HCT116 (cell line): ENCODE results near the gene ACY1. TPM values are rescaled to one million over a fixed set of nuclear protein-coding genes. Genes with fewer than 3 reads are reported as not detected.

Experiments used
- ATAC-seq: fragments of 200-7000 bp; cut with Tn5 transposase; 2 replicates; pipeline ENCODE4 v1.9.1; 2020; ENCODE audit warnings: mild to moderate bottlenecking, moderate library complexity
- BruUV-seq: library from RNA; stranded (reverse); fragments of 400-500 nt; replicated peaks from 2 replicates; lab custom pipeline; 2021; lab: Mats Ljungman, UMichigan
- CTCF ChIA-PET: fragments of 300-600 bp; sonication (Branson Sonifier 250); formaldehyde crosslinking; loops from one replicate; lab custom pipeline; 2021; ENCODE audit warnings: antibody characterized with exemption; lab: Charles Lee
- POLR2A ChIA-PET: fragments of 300-600, 350-600 bp; sonication (Branson Sonifier 250); formaldehyde crosslinking; loops from one replicate; lab custom pipeline; 2021; ENCODE audit warnings: antibody characterized with exemption; lab: Charles Lee
- RAD21 ChIA-PET, 2 experiments: fragments of 300-600 bp; sonication (Branson Sonifier 250); formaldehyde crosslinking; loops; one replicate each; lab custom pipeline; 2023; ENCODE audit warnings: low total read pairs in 2 of 2; ENCODE audit not compliant: uncharacterized antibody in 2 of 2, unreplicated experiment in 2 of 2, low non-redundant PET in 1 of 2; lab: Charles Lee
- DNase-seq: peaks from one replicate; pipeline ENCODE4 v3.0.0-alpha.2; 2010; ENCODE audit warnings: low read depth, low spot score
- H2AFZ ChIP-seq: fragments of 200-600 bp; shearing (Covaris generic), sonication (generic); 2 replicates; pipeline ENCODE4 v1.6.1; 2017; ENCODE audit warnings: low read depth, mixed run types, mixed read lengths, antibody characterized with exemption, low read length; ENCODE audit not compliant: poor library complexity, severe bottlenecking
- H3K27ac ChIP-seq: 2 replicates; pipeline ENCODE4 v1.5.1; 2012; ENCODE audit warnings: low read depth, low read length
- H3K27me3 ChIP-seq: fragments of 200-600 bp; sonication (generic); 2 replicates; pipeline ENCODE4 v1.6.1; 2016; ENCODE audit warnings: mixed run types, low read length, mixed read lengths; ENCODE audit not compliant: insufficient read depth
- H3K36me3 ChIP-seq, 2 experiments: fragments of 200-500 bp in 1 of 2; fragments of 200-600 bp in 1 of 2; sonication (Bioruptor generic) in 1 of 2; sonication (generic) in 1 of 2; 2 replicates each; pipeline versions ENCODE4 v1.5.1 to v1.6.1; 2014 to 2016; ENCODE audit warnings: low read length in 2 of 2, inconsistent platforms in 1 of 2, mixed read lengths in 1 of 2, mixed run types in 1 of 2; ENCODE audit not compliant: insufficient read depth in 2 of 2, control insufficient read depth in 1 of 2
- H3K4me1 ChIP-seq, 2 experiments: fragments of 200-600 bp in 1 of 2; sonication (generic) in 1 of 2; 2 replicates each; pipeline versions ENCODE4 v1.5.1 to v1.6.1; 2012 to 2017; ENCODE audit warnings: low read length in 2 of 2, inconsistent platforms in 1 of 2, mild to moderate bottlenecking in 1 of 2, mixed read lengths in 1 of 2, mixed run types in 1 of 2, moderate library complexity in 1 of 2; ENCODE audit not compliant: insufficient read depth in 2 of 2, control insufficient read depth in 1 of 2
- H3K4me2 ChIP-seq: fragments of 200-600 bp; sonication (generic); 2 replicates; pipeline ENCODE4 v1.6.1; 2017; ENCODE audit warnings: mixed run types, low read length, mixed read lengths
- H3K4me3 ChIP-seq, 2 experiments: fragments of 200-600 bp in 1 of 2; sonication (generic) in 1 of 2; replicated peaks in 1 of 2; 2 replicates each; pipeline ENCODE4 v1.5.1; 2011 to 2016; ENCODE audit warnings: low read length in 2 of 2, control low read depth in 1 of 2, low read depth in 1 of 2, mild to moderate bottlenecking in 1 of 2, mixed read lengths in 1 of 2, mixed run types in 1 of 2
- H3K79me2 ChIP-seq: fragments of 200-600 bp; sonication (generic); 2 replicates; pipeline ENCODE4 v1.6.1; 2017; ENCODE audit warnings: mild to moderate bottlenecking, mixed run types, low read length, moderate library complexity, mixed read lengths; ENCODE audit not compliant: insufficient read depth
- H3K9ac ChIP-seq: fragments of 200-600 bp; sonication (generic); 2 replicates; pipeline ENCODE4 v1.6.1; 2016; ENCODE audit warnings: low read length, mixed read lengths
- H3K9me2 ChIP-seq: fragments of 200-600 bp; sonication (generic), shearing (Covaris generic); 2 replicates; pipeline ENCODE4 v1.6.1; 2017; ENCODE audit warnings: mixed run types, mild to moderate bottlenecking, moderate library complexity; ENCODE audit not compliant: insufficient read depth
- H3K9me3 ChIP-seq, 2 experiments: fragments of 200-500 bp in 1 of 2; fragments of 200-600 bp in 1 of 2; sonication (Bioruptor generic) in 1 of 2; sonication (generic) in 1 of 2; 2 replicates each; pipeline ENCODE4 v1.6.1; 2014 to 2017; ENCODE audit warnings: low read length in 2 of 2, mixed read lengths in 2 of 2, inconsistent platforms in 1 of 2, low read depth in 1 of 2, mild to moderate bottlenecking in 1 of 2, mixed run types in 1 of 2, moderate library complexity in 1 of 2; ENCODE audit not compliant: control insufficient read depth in 1 of 2, insufficient read depth in 1 of 2
- H4K20me1 ChIP-seq: fragments of 200-600 bp; sonication (generic), shearing (Covaris generic); 2 replicates; pipeline ENCODE4 v1.6.1; 2017; ENCODE audit warnings: mixed run types, mild to moderate bottlenecking, moderate library complexity; ENCODE audit not compliant: insufficient read depth
- CBX3 ChIP-seq: IDR thresholded peaks from 2 replicates; pipeline ENCODE4 v1.6.1; 2012; ENCODE audit warnings: low read depth
- CEBPB ChIP-seq: IDR thresholded peaks from 2 replicates; pipeline ENCODE4 v1.6.1; 2012; ENCODE audit warnings: low read depth
- ELF1 ChIP-seq: IDR thresholded peaks from 2 replicates; pipeline ENCODE4 v1.6.1; 2012; ENCODE audit warnings: low read depth, borderline replicate concordance
- EZH2 ChIP-seq: fragments of 200-600 bp; sonication (generic); IDR thresholded peaks from 2 replicates; pipeline ENCODE4 v1.6.1; 2017; ENCODE audit warnings: antibody characterized with exemption, mixed run types
- EZH2phosphoT487 ChIP-seq: fragments of 200-600 bp; IDR thresholded peaks from 2 replicates; pipeline ENCODE4 v1.6.1; 2018; ENCODE audit warnings: antibody characterized with exemption, borderline replicate concordance
- FOSL1 ChIP-seq: IDR thresholded peaks from 2 replicates; pipeline ENCODE4 v1.6.1; 2012; ENCODE audit warnings: low read depth
- JUND ChIP-seq: IDR thresholded peaks from 2 replicates; pipeline ENCODE4 v1.6.1; 2012
- RAD21 ChIP-seq: IDR thresholded peaks from 2 replicates; pipeline ENCODE4 v1.6.1; 2012; ENCODE audit warnings: low read depth, mild to moderate bottlenecking
- SRF ChIP-seq: IDR thresholded peaks from 2 replicates; pipeline ENCODE4 v1.6.1; 2012; ENCODE audit warnings: low read depth
- ZFX ChIP-seq: fragments of 450-650 bp; IDR thresholded peaks from 2 replicates; pipeline ENCODE4 v1.6.1; 2017
- intact Hi-C: fragments of 100-400 bp; cut with micrococcal nuclease; formaldehyde crosslinking; loops from 2 replicates; pipeline ENCODE4 v1.10.0; 2022
- total RNA-seq: library from RNA; stranded (reverse); gene quantifications from one replicate; pipeline ENCODE4 v1.2.1, GENCODE V29; 2021; ENCODE audit not compliant: unreplicated experiment
- TF ChIP-seq, protein P1 (sequence below): IDR thresholded peaks from 2 replicates; pipeline ENCODE4 v1.6.1; 2012; ENCODE audit warnings: low read depth
- TF ChIP-seq, protein P2 (sequence below): IDR thresholded peaks from 2 replicates; pipeline ENCODE4 v1.6.1; 2011; ENCODE audit warnings: mild to moderate bottlenecking, low read length, moderate library complexity; ENCODE audit not compliant: insufficient replicate concordance; ENCODE audit errors: extremely low read depth

The ACY1 gene
- total RNA-seq, 1 experiment from 2014 or later, result 73.2 TPM

GRCh38 chr3:52023860-52024764, 40.8 kb downstream of the ACY1 start:
- Histone ChIP-seq H3K36me3 (no peaks in the 10 kb centered on the region), H3K4me3 (no peak overlapping the region), H3K9me2 (no peaks in the 10 kb centered on the region), H3K9me3 (no peaks in the 10 kb centered on the region), H3K4me2 (no peak overlapping the region), H2AFZ (no peak overlapping the region), H3K9ac (no peak overlapping the region), H3K27me3 (no peaks in the 10 kb centered on the region), H3K4me1 (peaks cover 9 to 31% of the 10 kb centered on the region in 2 experiments), H3K27ac (no peak overlapping the region), H3K79me2 (no peaks in the 10 kb centered on the region), H4K20me1 (no peaks in the 10 kb centered on the region)
- TF ChIP-seq CEBPB (no peak), EZH2phosphoT487 (no peak), FOSL1 (no peak), RAD21 (no peak), ZFX (no peak), ELF1 (no peak), EZH2 (no peak), SRF (no peak), JUND (no peak), CBX3 (no peak)
- TF ChIP-seq, protein P1, sequence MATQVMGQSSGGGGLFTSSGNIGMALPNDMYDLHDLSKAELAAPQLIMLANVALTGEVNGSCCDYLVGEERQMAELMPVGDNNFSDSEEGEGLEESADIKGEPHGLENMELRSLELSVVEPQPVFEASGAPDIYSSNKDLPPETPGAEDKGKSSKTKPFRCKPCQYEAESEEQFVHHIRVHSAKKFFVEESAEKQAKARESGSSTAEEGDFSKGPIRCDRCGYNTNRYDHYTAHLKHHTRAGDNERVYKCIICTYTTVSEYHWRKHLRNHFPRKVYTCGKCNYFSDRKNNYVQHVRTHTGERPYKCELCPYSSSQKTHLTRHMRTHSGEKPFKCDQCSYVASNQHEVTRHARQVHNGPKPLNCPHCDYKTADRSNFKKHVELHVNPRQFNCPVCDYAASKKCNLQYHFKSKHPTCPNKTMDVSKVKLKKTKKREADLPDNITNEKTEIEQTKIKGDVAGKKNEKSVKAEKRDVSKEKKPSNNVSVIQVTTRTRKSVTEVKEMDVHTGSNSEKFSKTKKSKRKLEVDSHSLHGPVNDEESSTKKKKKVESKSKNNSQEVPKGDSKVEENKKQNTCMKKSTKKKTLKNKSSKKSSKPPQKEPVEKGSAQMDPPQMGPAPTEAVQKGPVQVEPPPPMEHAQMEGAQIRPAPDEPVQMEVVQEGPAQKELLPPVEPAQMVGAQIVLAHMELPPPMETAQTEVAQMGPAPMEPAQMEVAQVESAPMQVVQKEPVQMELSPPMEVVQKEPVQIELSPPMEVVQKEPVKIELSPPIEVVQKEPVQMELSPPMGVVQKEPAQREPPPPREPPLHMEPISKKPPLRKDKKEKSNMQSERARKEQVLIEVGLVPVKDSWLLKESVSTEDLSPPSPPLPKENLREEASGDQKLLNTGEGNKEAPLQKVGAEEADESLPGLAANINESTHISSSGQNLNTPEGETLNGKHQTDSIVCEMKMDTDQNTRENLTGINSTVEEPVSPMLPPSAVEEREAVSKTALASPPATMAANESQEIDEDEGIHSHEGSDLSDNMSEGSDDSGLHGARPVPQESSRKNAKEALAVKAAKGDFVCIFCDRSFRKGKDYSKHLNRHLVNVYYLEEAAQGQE, result no peak
- TF ChIP-seq, protein P2, sequence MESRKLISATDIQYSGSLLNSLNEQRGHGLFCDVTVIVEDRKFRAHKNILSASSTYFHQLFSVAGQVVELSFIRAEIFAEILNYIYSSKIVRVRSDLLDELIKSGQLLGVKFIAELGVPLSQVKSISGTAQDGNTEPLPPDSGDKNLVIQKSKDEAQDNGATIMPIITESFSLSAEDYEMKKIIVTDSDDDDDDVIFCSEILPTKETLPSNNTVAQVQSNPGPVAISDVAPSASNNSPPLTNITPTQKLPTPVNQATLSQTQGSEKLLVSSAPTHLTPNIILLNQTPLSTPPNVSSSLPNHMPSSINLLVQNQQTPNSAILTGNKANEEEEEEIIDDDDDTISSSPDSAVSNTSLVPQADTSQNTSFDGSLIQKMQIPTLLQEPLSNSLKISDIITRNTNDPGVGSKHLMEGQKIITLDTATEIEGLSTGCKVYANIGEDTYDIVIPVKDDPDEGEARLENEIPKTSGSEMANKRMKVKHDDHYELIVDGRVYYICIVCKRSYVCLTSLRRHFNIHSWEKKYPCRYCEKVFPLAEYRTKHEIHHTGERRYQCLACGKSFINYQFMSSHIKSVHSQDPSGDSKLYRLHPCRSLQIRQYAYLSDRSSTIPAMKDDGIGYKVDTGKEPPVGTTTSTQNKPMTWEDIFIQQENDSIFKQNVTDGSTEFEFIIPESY, result no peak
- ChIA-PET CTCF (interaction anchor here (1.3 kb wide), 1 partner anchor 10 kb away, joined by 4 read pairs; no protein-coding TSS in a partner anchor), POLR2A (no interaction called here), RAD21 (no interaction called here)
- intact Hi-C loops, result no loop called here
- BruUV-seq, result no TSS peak
- ATAC-seq (no peak), DNase-seq (no peak)
